HG03159 (cell line): Measurements from ENCODE around the gene SLC30A3.

Experiments used
- ATAC-seq: cut with Tn5 transposase; IDR thresholded peaks from one replicate; pipeline ENCODE4 v1.9.1; 2021; ENCODE audit warnings: mild to moderate bottlenecking, moderate library complexity; ENCODE audit not compliant: unreplicated experiment

Gene SLC30A3

GRCh38 chr2:27261926-27262298 is 935 bp downstream of the SLC30A3 start:
- ATAC-seq: no peak

- ATAC-seq: no peak
Observed at GRCh38 chr2:27261241-27261925, 1.5 kb downstream of the SLC30A3 start.

- ATAC-seq: no peak
Observed at GRCh38 chr2:27258051-27258450, 4.8 kb downstream of the SLC30A3 start.

GRCh38 chr2:27256855-27257454 is 5.9 kb downstream of the SLC30A3 start:
- ATAC-seq: no peak

GRCh38 chr2:27255660-27256059 is 7.2 kb downstream of the SLC30A3 start:
- ATAC-seq: no peak

GRCh38 chr2:27255187-27255586 is 7.7 kb downstream of the SLC30A3 start:
- no peak for ATAC-seq

- ATAC-seq: no peak
Observed at GRCh38 chr2:27251766-27252165, 11.1 kb downstream of the SLC30A3 start.

GRCh38 chr2:27250652-27251379 is 12.0 kb downstream of the SLC30A3 start:
- no peak for ATAC-seq

- ATAC-seq: no peak
Observed at GRCh38 chr2:27249891-27250651, 12.8 kb downstream of the SLC30A3 start.

- no peak for ATAC-seq
Observed at GRCh38 chr2:27249159-27249890, 13.5 kb downstream of the SLC30A3 start.

- ATAC-seq: no peak
Observed at GRCh38 chr2:27247893-27248292, 15.0 kb downstream of the SLC30A3 start.

GRCh38 chr2:27245626-27246025 is 17.2 kb downstream of the SLC30A3 start:
- ATAC-seq: no peak

- ATAC-seq: no peak
Observed at GRCh38 chr2:27245116-27245515, 17.7 kb downstream of the SLC30A3 start.

- no peak for ATAC-seq
Observed at GRCh38 chr2:27243391-27244130, 19.3 kb downstream of the SLC30A3 start.

- no peak for ATAC-seq
Observed at GRCh38 chr2:27242614-27242951, 20.3 kb downstream of the SLC30A3 start.

- no peak for ATAC-seq
Observed at GRCh38 chr2:27241761-27242613, 20.9 kb downstream of the SLC30A3 start.

GRCh38 chr2:27240406-27240805 is 22.4 kb downstream of the SLC30A3 start:
- ATAC-seq: no peak

- no peak for ATAC-seq
Observed at GRCh38 chr2:27238976-27239375, 23.9 kb downstream of the SLC30A3 start.

GRCh38 chr2:27237341-27237945 is 25.4 kb downstream of the SLC30A3 start:
- no peak for ATAC-seq
